ENCODE data around the gene SFMBT1. TPM values are rescaled to one million over a fixed set of nuclear protein-coding genes. Genes with fewer than 3 reads are reported as not detected.

The SFMBT1 gene
- 7.2 and 9.4 TPM in 2 replicates for total RNA-seq (2014; rRNA removed; shearing (Covaris generic))

GRCh38 chr3:53045518-53046170, at the start of gene SFMBT1:
SFMBT1 (minus strand) TSS chr3:53046073; CDS start chr3:52969128, 76,945 bp downstream.

GRCh38 chr3:52897130-52898122, 148.4 kb downstream of the SFMBT1 start, which contains the start of gene STIMATE:
STIMATE (minus strand) TSS chr3:52897548; CDS start chr3:52897450, 98 bp downstream.

Other genes starting within 250 kb of the SFMBT1 start
- 2.3 and 2.7 TPM in 2 replicates for gene ITIH4, start 215.4 kb downstream of the SFMBT1 start, total RNA-seq (2014; rRNA removed; shearing (Covaris generic))
- not detected in 2 replicates for gene MUSTN1, start 211.1 kb downstream of the SFMBT1 start, total RNA-seq (2014; rRNA removed; shearing (Covaris generic))
- 12.1 and 19.5 TPM in 2 replicates for gene STIMATE, start 148.5 kb downstream of the SFMBT1 start, total RNA-seq (2014; rRNA removed; shearing (Covaris generic))
- gene RFT1, start 84.4 kb upstream of the SFMBT1 start, total RNA-seq (2014; rRNA removed; shearing (Covaris generic)), result 19.1 and 24.1 TPM in 2 replicates
- gene PRKCD, start 115.1 kb upstream of the SFMBT1 start, total RNA-seq (2014; rRNA removed; shearing (Covaris generic)), result 6.9 and 7.1 TPM in 2 replicates
- 390 and 463 TPM in 2 replicates for gene TKT, start 209.9 kb upstream of the SFMBT1 start, total RNA-seq (2014; rRNA removed; shearing (Covaris generic))